Endothelial cell of hepatic sinusoid (primary cell): ENCODE results near the gene RPS15.
"Not testable (repeated sequence)": the region's sequence is repeated elsewhere in the genome, so short reads cannot be mapped to it uniquely, and the experiment has no call there.

Source experiments
- in situ Hi-C: cut with HindIII; loops from 2 replicates; pipeline ENCODE4 v1.10.0; 2017; ENCODE audit warnings: low sequenced_read_pairs

RPS15 gene

DNA sequence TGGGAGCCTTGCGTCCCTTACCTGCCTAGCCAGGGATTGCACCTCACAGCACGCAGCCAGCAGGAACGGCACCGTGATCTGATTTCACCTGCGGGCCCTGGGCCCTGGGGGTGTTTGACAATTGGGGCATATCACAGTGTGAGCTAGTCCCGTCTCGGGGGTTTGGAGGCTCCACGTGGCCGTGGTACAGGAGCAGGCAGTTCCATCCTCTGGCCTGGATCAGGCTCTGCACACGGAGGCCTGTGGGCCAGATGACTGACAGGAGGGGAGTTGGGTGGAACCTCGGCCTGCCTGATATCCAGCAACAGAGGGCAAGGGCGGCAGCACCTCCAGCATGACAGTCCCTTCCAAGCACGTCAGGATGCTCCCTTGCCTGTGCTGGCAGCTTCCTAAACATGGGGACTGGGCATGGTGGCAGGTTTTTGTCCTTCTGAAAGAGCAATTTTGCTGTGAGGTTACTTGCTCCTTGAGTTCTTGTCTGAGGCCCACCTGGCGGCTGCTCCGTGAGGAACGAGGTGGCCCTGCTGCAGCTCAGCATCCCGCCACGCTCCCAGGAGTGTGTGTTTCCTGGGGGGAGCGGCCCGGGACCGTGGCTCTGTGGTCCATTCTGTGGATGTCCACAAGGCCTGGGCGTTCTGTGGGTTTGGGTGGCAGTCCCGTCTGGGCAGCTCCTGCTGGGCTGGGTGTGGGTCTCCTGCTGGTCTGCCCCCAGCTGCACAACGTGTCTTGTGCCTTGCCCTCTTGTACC lies 6.3 kb upstream of the RPS15 start:
- in situ Hi-C loops = no loop called here

DNA sequence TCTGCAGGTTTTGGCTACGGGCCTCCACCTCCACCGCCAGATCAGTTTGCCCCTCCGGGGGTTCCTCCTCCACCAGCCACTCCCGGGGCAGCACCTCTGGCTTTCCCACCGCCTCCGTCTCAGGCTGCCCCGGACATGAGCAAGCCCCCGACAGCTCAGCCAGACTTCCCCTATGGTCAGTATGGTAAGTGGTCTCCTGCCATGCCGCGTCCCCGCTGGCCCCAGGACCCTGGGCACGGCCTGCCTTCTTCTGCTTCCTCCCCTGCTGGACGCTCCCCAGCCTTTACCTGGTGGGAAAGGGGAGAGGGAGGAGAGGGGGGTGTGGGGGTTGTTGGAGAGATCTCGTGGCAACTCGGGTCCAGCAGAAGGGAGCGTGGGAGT lies 5.7 kb upstream of the RPS15 start:
- in situ Hi-C loops = no loop called here

DNA sequence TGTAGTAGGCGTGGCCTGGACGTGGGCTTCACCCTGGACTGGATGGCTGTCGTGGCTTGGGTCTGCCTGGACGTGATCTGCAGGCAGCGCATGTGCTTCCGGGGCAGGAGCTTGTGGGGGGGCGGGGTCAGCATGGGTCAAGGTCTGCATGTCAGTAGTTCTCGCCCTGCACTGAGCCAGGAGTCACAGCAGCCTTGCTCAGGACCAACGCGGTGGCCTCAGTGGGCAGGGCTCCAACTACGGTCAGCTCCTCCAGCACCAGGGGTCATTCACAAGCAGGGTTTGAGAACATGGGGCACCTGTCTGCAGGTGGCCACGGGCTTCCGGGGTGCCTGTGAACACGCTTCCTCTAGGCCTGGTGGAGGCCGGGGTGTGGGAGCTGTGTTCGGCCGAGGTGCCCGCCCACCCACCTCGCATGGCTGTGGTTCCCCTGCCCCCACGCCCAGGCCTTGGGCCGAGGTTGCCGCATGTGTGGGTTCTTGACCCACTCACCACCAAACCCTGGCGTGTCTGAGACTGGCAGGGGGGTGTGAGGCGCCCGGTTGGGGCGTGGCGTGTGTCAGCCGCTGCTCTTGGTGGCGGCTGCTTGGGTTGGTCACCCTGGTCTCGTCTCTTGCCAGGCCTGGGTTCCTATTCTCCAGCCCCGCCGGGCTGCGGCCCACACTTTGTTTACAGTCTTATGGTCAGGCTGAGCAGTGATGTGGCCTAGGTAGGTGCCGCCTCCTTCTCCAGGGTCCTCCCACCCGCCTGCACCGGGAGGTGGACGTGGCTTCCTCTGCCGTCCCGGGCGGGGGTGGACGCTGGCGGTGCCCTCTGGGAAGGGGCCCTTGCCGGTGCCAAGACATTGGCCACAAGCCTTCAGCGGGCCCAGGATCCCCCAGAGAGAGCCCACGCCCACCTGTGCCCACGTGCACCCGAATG lies 4.8 kb upstream of the RPS15 start:
- in situ Hi-C loops = no loop called here

- in situ Hi-C loops = no loop called here
Measured at GRCh38 chr19:1434040-1434366, 4.2 kb upstream of the RPS15 start.

DNA sequence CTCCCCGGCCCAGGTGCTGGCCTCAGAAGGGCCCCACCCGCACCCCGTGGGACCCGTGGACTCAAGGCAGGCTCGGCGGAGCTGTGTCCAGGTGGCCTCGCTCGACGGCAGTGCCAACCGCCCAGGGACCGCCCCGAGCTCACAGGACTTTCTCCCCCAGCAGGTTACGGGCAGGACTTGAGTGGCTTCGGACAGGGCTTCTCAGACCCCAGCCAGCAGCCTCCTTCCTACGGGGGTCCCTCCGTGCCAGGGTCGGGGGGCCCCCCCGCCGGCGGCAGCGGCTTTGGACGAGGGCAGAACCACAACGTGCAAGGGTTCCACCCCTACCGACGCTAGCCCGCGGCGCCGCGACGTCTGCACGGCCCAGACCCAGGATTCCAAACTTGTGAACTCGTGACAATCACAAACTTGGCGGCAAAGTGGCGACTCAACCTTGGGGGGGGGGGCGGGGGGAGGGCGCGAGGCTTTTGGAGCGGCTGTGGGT lies 3.6 kb upstream of the RPS15 start:
- in situ Hi-C loops = no loop called here

GRCh38 chr19:1435378-1435989 lies 2.7 kb upstream of the RPS15 start:
- in situ Hi-C loops = no loop called here

DNA sequence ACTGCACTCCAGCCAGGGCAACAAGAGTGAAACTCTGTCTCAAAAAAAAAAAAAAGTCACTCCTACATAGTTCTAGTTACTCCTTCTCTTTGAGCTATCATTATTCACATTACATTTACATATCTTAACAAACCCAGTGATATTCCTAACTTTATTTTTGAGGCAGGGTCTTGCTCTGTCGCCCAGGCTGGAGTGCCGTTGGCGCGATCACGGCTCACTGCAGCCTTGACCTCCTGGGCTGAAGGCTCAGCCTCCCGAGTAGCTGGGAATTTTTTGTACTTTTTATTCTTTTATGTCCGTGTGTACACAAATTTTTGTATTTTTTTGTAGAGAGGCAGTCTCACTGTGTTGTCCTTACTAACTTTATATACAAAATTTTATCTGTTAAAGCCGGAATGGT lies 587 bp upstream of the RPS15 start:
- in situ Hi-C loops = no loop called here

GRCh38 chr19:1438933-1439354 lies 748 bp downstream of the RPS15 start:
- in situ Hi-C loops = no loop called here

- in situ Hi-C loops = not testable (repeated sequence)
Measured at GRCh38 chr19:1439525-1440417, 1.6 kb downstream of the RPS15 start.

DNA sequence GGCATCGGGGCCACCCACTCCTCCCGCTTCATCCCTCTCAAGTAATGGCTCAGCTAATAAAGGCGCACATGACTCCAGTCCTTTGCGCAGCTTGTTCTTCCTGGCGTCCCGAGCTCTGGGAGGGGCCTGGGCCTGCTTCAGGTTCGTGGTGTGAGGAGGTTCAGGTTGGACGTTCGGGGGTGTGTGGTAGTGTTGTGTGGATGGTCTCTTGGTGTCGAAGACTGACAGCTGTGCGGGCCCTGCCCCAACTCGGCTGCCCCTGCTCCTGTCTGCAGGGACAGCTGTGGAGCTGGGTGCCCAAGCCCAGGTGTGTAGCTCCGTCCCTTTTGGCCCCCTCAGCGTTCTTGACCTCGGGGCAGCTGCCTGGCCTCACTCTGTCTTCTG lies 2.2 kb downstream of the RPS15 start:
- in situ Hi-C loops = no loop called here

DNA sequence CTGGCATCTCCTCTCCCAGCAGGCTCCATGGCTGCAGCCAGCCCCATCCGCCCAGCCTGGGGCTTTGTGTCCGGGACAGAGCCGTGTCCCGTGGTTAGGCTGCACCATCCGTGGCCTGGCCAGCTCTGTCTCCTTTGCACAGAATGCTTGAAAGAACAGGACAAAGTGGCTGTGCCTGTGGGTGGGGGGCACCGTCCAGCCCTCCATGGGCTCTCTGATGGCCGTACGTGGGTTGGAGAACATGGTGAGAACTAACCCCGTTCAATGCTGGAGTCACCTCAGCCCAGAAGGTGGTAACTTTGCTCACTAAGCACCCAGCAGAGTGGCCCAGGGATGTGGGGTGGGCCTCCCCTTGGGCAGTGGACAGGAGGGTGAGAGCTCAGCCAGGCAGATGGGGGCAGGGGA lies 2.8 kb downstream of the RPS15 start:
- in situ Hi-C loops = no loop called here

GRCh38 chr19:1441677-1442438 lies 3.7 kb downstream of the RPS15 start:
- in situ Hi-C loops = no loop called here

GRCh38 chr19:1445185-1445931 lies 7.2 kb downstream of the RPS15 start:
- in situ Hi-C loops = no loop called here

DNA sequence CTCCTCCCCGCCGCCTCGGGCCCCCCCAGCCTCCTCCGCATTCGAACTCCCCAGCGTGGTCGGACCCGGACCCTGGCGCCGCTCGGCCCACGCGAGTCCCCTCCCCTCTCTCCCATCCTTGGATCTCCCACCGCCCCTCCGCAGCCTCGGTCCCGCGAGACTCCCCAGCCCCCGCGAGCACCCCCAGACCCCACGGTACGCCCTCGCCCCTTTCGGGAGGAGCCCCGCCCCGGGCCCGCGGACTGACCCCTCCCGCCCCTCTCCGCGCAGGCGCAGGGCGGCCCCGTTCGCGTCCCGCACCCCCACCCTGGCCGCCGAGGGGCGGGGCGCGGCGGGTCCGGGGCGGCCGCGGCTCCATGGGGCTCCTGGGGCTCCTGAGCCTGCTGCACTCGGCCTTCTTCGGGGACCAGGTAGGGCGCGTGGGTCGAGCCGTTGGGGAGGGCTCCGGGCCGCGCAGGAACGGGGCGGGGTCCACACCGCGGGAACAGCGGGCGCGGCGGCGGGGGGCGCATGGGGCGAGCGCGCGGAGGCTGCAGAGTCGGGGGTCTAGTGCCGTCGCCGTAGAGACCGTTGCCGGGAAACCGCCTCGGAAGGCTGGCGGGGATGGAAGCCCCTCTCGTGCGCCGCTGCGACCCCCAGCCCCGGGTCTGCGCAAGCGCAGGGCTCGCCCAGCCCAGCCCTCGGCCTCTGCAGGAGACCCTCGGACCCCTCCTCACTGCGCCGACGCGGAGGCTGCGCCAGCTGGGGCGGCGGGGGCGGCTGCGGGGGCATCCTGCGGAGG lies 7.9 kb downstream of the RPS15 start:
- in situ Hi-C loops = no loop called here

GRCh38 chr19:1446713-1447481 lies 8.7 kb downstream of the RPS15 start:
- in situ Hi-C loops = no loop called here

- in situ Hi-C loops = no loop called here
Measured at GRCh38 chr19:1447504-1447903, 9.3 kb downstream of the RPS15 start.

DNA sequence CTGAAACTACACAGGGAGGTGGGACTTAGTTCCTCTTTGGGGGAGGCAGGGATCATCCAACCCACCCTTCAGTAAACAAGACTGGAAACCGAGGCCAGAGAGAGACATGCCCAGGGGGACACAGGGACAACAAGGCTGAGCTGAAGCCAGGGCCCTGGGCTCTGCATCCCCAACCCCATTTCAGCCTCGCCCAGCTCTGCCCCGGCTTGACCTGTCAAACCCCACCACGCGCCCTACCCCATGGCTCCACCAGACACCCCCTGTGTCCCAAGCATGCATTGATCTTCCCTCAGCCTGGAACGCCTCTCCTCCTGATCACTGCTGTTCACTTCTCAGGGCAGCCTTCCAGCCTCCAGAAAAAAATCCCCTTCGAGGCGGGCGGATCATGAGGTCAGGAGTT lies 9.7 kb downstream of the RPS15 start:
- in situ Hi-C loops = no loop called here
